ENCODE results near the gene SLC38A1.

- TF ChIP-seq, protein P1, sequence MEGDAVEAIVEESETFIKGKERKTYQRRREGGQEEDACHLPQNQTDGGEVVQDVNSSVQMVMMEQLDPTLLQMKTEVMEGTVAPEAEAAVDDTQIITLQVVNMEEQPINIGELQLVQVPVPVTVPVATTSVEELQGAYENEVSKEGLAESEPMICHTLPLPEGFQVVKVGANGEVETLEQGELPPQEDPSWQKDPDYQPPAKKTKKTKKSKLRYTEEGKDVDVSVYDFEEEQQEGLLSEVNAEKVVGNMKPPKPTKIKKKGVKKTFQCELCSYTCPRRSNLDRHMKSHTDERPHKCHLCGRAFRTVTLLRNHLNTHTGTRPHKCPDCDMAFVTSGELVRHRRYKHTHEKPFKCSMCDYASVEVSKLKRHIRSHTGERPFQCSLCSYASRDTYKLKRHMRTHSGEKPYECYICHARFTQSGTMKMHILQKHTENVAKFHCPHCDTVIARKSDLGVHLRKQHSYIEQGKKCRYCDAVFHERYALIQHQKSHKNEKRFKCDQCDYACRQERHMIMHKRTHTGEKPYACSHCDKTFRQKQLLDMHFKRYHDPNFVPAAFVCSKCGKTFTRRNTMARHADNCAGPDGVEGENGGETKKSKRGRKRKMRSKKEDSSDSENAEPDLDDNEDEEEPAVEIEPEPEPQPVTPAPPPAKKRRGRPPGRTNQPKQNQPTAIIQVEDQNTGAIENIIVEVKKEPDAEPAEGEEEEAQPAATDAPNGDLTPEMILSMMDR (IDR thresholded peaks at IDR 0.05 in 4 of 5, conservative IDR thresholded peaks at IDR 0.05 in 1 of 5): no peak
- no peak for TF ChIP-seq POLR2A (IDR thresholded peaks at IDR 0.05)
These were observed 10.7 kb downstream of the SLC38A1 start for GRCh38 chr12:46258129-46258528.
